CD4-positive, alpha-beta T cell treated with Interleukin-17A for 1 hour (primary cell): Measurements from ENCODE around the gene KITLG.
"Not testable (repeated sequence)": the region's sequence is repeated elsewhere in the genome, so short reads cannot be mapped to it uniquely, and the experiment has no call there.

Experiments
- DNase-seq: peaks from one replicate; pipeline ENCODE4 v3.0.0-alpha.2; 2020

Gene KITLG

GRCh38 chr12:88538697-88539096 is 41.6 kb downstream of the KITLG start:
- no peak for DNase-seq

- DNase-seq: no peak
These were observed 42.0 kb downstream of the KITLG start for GRCh38 chr12:88538250-88538649.

GRCh38 chr12:88530868-88531267 is 49.4 kb downstream of the KITLG start:
- DNase-seq: no peak

- no peak for DNase-seq
These were observed 50.5 kb downstream of the KITLG start for GRCh38 chr12:88529531-88530488.

GRCh38 chr12:88522961-88523360 is 57.3 kb downstream of the KITLG start:
- DNase-seq: no peak

- no peak for DNase-seq
These were observed 59.8 kb downstream of the KITLG start for GRCh38 chr12:88520436-88520820.

GRCh38 chr12:88519802-88520435 is 60.4 kb downstream of the KITLG start:
- no peak for DNase-seq

GRCh38 chr12:88518863-88519403 is 61.3 kb downstream of the KITLG start:
- no peak for DNase-seq

- DNase-seq: no peak
These were observed 63.5 kb downstream of the KITLG start for GRCh38 chr12:88516811-88517210.

- no peak for DNase-seq
These were observed 69.4 kb downstream of the KITLG start for GRCh38 chr12:88510843-88511242.

GRCh38 chr12:88509851-88510250 is 70.4 kb downstream of the KITLG start:
- DNase-seq: no peak

GRCh38 chr12:88509347-88509746 is 70.9 kb downstream of the KITLG start:
- no peak for DNase-seq

GRCh38 chr12:88507851-88508250 is 72.4 kb downstream of the KITLG start:
- DNase-seq: not testable (repeated sequence)

GRCh38 chr12:88507270-88507669 is 73.0 kb downstream of the KITLG start:
- DNase-seq: no peak

GRCh38 chr12:88505696-88506095 is 74.6 kb downstream of the KITLG start:
- no peak for DNase-seq

GRCh38 chr12:88503281-88503703 is 77.0 kb downstream of the KITLG start:
- DNase-seq: no peak

GRCh38 chr12:88501972-88502938 is 78.0 kb downstream of the KITLG start:
- DNase-seq: no peak

- DNase-seq: no peak
These were observed 83.3 kb downstream of the KITLG start for GRCh38 chr12:88496891-88497371.

GRCh38 chr12:88496429-88496828 is 83.8 kb downstream of the KITLG start:
- no peak for DNase-seq

GRCh38 chr12:88495031-88495430 is 85.2 kb downstream of the KITLG start:
- DNase-seq: no peak

- DNase-seq: no peak
These were observed 85.8 kb downstream of the KITLG start for GRCh38 chr12:88494520-88494919.

GRCh38 chr12:88493636-88494035 is 86.6 kb downstream of the KITLG start:
- no peak for DNase-seq

GRCh38 chr12:88490425-88490824 is 89.8 kb downstream of the KITLG start:
- no peak for DNase-seq
